CD4-positive, alpha-beta T cell (primary cell): ENCODE data around the gene GPAM. TPM values are rescaled to one million over a fixed set of nuclear protein-coding genes. Genes with fewer than 3 reads are reported as not detected.

Experiments
- ATAC-seq: fragments of 200-7000 bp; cut with Tn5 transposase; one replicate; pipeline ENCODE4 v1.10.0; 2022; ENCODE audit warnings: mild to moderate bottlenecking; ENCODE audit not compliant: poor library complexity
- CTCF ChIA-PET: fragments of 350-600 bp; sonication (Branson Sonifier 250); formaldehyde crosslinking; loops from one replicate; lab custom pipeline; 2021; ENCODE audit warnings: antibody characterized with exemption, inconsistent platforms; lab: Charles Lee
- POLR2A ChIA-PET: fragments of 350-600 bp; sonication (Branson Sonifier 250); formaldehyde crosslinking; loops from one replicate; lab custom pipeline; 2021; ENCODE audit warnings: antibody characterized with exemption, inconsistent platforms; lab: Charles Lee
- DNase-seq, 14 experiments: peaks; one replicate each; pipeline ENCODE4 v3.0.0-alpha.2; 2013 to 2020; ENCODE audit warnings: mixed read lengths in 2 of 14
- H3K27ac ChIP-seq, 2 donors: one replicate each; pipeline versions ENCODE4 v1.5.1 to v1.7.0; 2013; ENCODE audit warnings: low read length in 2 of 2, low read depth in 1 of 2, mild to moderate bottlenecking in 1 of 2
- H3K27me3 ChIP-seq, 2 experiments: 1 replicate in 1 of 2; 2 replicates in 1 of 2; pipeline versions ENCODE4 v1.6.1 to v1.7.0; 2013; ENCODE audit warnings: low read length in 2 of 2, control low read depth in 1 of 2, mild to moderate bottlenecking in 1 of 2, moderate library complexity in 1 of 2; ENCODE audit not compliant: insufficient read depth in 2 of 2, control insufficient read depth in 1 of 2
- H3K36me3 ChIP-seq: one replicate; pipeline ENCODE4 v1.6.1; 2013; ENCODE audit warnings: low read length, control low read depth; ENCODE audit not compliant: insufficient read depth
- H3K4me1 ChIP-seq: one replicate; pipeline ENCODE4 v1.6.1; 2013; ENCODE audit warnings: low read length, control low read depth; ENCODE audit not compliant: insufficient read depth
- H3K4me3 ChIP-seq: one replicate; pipeline ENCODE4 v1.5.1; 2013; ENCODE audit warnings: mild to moderate bottlenecking, low read length, moderate library complexity
- H3K9me3 ChIP-seq, 2 experiments: 1 replicate in 1 of 2; 2 replicates in 1 of 2; pipeline versions ENCODE4 v1.6.1 to v1.7.0; 2013; ENCODE audit warnings: low read length in 2 of 2, mild to moderate bottlenecking in 2 of 2, control low read depth in 1 of 2, moderate library complexity in 1 of 2; ENCODE audit not compliant: control insufficient read depth in 1 of 2, insufficient read depth in 1 of 2
- H3K27ac Mint-ChIP-seq: one replicate; pipeline ENCODE4 v1.8.0; 2020; ENCODE audit warnings: mixed read lengths
- H3K27me3 Mint-ChIP-seq: one replicate; pipeline ENCODE4 v1.8.0; 2021; ENCODE audit warnings: mixed read lengths
- H3K36me3 Mint-ChIP-seq: one replicate; pipeline ENCODE4 v1.8.0; 2021; ENCODE audit warnings: low read depth, mixed read lengths
- H3K4me1 Mint-ChIP-seq: one replicate; pipeline ENCODE4 v1.8.0; 2021; ENCODE audit warnings: low read depth, mixed read lengths
- H3K4me3 Mint-ChIP-seq: one replicate; pipeline ENCODE4 v1.8.0; 2020; ENCODE audit warnings: mild to moderate bottlenecking, mixed read lengths
- H3K9me3 Mint-ChIP-seq: one replicate; pipeline ENCODE4 v1.8.0; 2020; ENCODE audit warnings: mixed read lengths
- CTCF ChIP-seq: fragments of 200-600 bp; IDR thresholded peaks from one replicate; pipeline ENCODE4 v1.8.0; 2022; ENCODE audit warnings: antibody characterized with exemption, mild to moderate bottlenecking
- intact Hi-C, 2 experiments: fragments of 100-400 bp; cut with DNase I in 1 of 2; cut with micrococcal nuclease in 1 of 2; formaldehyde crosslinking; loops; one replicate each; pipeline versions ENCODE4 v1.15.1 to v1.9.0; 2023 to 2025; cut with DNase I, micrococcal nuclease
- total RNA-seq, 174 experiments: library from RNA in 2 of 174; stranded (reverse) in 2 of 174; gene quantifications; one replicate each; pipeline ENCODE4 v1.2.3 and lab custom pipeline; 2021 to 2026

Gene GPAM
- total RNA-seq, 2 experiments from 2014 or later, result 4.8 to 6.7 TPM

DNA sequence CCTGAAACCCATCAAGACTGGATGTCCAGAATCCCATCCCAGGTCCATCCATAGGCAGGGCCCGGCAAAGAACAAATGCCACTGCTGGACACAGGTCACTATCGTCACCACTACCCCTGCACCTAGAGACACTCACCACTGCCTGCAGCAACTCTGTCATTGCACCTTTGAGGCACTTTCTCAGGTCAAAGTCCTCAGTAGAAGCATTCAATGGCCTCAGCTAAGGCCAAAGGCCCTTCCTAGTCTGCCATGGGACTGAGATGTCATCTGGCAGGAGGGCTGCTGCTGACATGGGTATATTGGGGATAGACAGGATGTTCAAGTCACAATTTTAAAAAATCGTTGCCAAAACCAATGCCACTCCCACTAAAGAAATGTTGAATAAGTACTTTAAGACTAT is 58.7 kb downstream of the GPAM start:
- Mint-ChIP-seq H3K4me1 (no peaks in the 10 kb centered on the region), H3K36me3 (no peaks in the 10 kb centered on the region)

GRCh38 chr10:112122827-112123226 is 60.7 kb downstream of the GPAM start:
- H3K36me3 ChIP-seq, result no peaks in the 10 kb centered on the region
- CTCF ChIA-PET, result no interaction called here
- no peaks in the 10 kb centered on the region for H3K4me1 ChIP-seq
- H3K27me3 Mint-ChIP-seq, result peaks cover 4% of the 10 kb centered on the region
- no peaks in the 10 kb centered on the region for H3K9me3 ChIP-seq
- DNase-seq, result no peak
- H3K4me1 Mint-ChIP-seq, result no peaks in the 10 kb centered on the region
- no peak overlapping the region for H3K27ac Mint-ChIP-seq
- no peak overlapping the region for H3K4me3 ChIP-seq
- no peaks in the 10 kb centered on the region for H3K27me3 ChIP-seq
- ATAC-seq, result no peak
- POLR2A ChIA-PET, result no interaction called here
- H3K4me3 Mint-ChIP-seq, result no peak overlapping the region
- no peaks in the 10 kb centered on the region for H3K36me3 Mint-ChIP-seq
- TF ChIP-seq CTCF, result no peak
- no peaks in the 10 kb centered on the region for H3K9me3 Mint-ChIP-seq
- H3K27ac ChIP-seq, result no peak overlapping the region
- intact Hi-C loops, result no loop called here

More for the DNA sequence above, 58.7 kb downstream of the GPAM start:
- CTCF ChIA-PET, result interaction anchor here (1.7 kb wide), 1 partner anchor 13 kb away, joined by 6 read pairs; no protein-coding TSS in a partner anchor
- POLR2A ChIA-PET, result no interaction called here
- H3K27ac ChIP-seq, result no peak overlapping the region
- H3K9me3 ChIP-seq, result no peaks in the 10 kb centered on the region
- H3K27ac Mint-ChIP-seq, result no peak overlapping the region
- intact Hi-C loops, result no loop called here
- TF ChIP-seq CTCF, result no peak
- no peak overlapping the region for H3K4me3 Mint-ChIP-seq
- no peaks in the 10 kb centered on the region for H3K4me1 ChIP-seq
- H3K27me3 Mint-ChIP-seq, result peaks cover 4% of the 10 kb centered on the region
- H3K36me3 ChIP-seq, result no peaks in the 10 kb centered on the region
- no peak for DNase-seq
- no peak overlapping the region for H3K4me3 ChIP-seq
- ATAC-seq, result no peak
- no peaks in the 10 kb centered on the region for H3K9me3 Mint-ChIP-seq
- H3K27me3 ChIP-seq, result no peaks in the 10 kb centered on the region

DNA sequence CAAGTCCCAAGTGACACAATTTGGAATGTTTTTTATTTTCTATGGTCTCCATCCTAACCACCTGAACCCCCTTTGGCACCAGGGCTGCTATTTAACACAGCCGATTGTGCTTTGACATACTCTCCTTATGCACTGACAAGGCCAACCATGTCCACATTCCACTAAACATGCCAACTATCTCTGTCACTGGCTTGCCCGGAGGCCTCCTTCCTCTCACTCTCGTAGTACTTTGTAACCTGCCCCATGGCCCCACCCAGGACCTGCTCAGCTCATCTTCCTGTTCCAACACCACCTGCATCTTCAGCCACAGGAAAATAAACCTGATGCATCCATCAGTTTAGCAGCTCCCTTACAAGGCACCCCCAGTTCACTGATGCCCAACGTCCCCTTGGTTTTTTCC is 63.1 kb downstream of the GPAM start:
- CTCF ChIA-PET, result no interaction called here
- H3K36me3 Mint-ChIP-seq, result no peaks in the 10 kb centered on the region
- Histone ChIP-seq H3K9me3 (no peaks in the 10 kb centered on the region), H3K27me3 (no peaks in the 10 kb centered on the region), H3K27ac (no peak overlapping the region), H3K4me3 (no peak overlapping the region), H3K36me3 (no peaks in the 10 kb centered on the region), H3K4me1 (no peaks in the 10 kb centered on the region)
- peaks cover 4% of the 10 kb centered on the region for H3K27me3 Mint-ChIP-seq
- no peak overlapping the region for H3K4me3 Mint-ChIP-seq
- H3K4me1 Mint-ChIP-seq, result no peaks in the 10 kb centered on the region
- ATAC-seq (no peak), DNase-seq (no peak)
- no peaks in the 10 kb centered on the region for H3K9me3 Mint-ChIP-seq
- TF ChIP-seq CTCF, result no peak
- intact Hi-C loops, result no loop called here
- no peak overlapping the region for H3K27ac Mint-ChIP-seq
- POLR2A ChIA-PET, result no interaction called here
